IPS DF 4.7 (cell line): ENCODE results near the gene ZNF552.
"Not testable (repeated sequence)": the region's sequence is repeated elsewhere in the genome, so short reads cannot be mapped to it uniquely, and the experiment has no call there.

Source experiments
- DNase-seq: peaks from one replicate; pipeline ENCODE4 v3.0.0-alpha.2; 2013; ENCODE audit warnings: low spot score; ENCODE audit errors: extremely low read depth

Gene ZNF552

DNA sequence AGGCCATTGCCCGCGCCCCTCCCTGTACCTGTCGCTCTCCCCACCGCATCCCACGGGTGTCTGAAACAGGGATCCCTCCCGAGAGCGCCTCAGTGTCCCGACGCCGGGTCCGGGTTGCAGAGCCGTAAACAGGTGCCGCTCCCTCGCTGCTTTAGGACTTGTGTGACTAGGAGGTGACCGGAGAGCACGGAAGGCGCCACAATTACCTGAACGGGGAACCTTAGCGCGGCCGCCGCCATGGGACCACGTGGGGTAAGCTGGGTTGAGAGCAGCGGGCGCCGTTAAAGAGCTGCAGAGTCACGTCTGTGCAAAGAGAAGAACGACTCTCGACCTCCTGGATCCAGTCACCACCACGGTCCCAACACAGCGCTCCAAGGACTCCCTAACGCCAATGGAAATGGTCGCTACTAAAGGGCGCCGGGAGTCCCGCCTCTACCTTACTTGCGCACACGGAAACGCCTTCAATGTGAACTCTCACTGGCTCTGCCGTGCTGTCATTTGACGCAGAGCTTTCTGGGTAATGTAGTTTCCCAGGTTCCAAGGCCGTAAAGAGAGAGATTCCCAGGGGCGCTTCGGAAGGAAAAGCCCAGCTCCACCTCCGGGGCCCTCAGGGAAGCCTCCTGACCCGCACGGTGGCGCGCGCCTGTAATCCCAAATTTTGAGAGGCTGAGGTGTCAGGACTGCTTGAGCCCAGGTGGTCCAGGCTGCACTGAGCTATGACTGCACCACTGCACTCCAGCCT lies at the start of gene ZNF552:
TSS of gene ZNF552 (minus strand) at position 409 of the 742 bp plus-strand sequence. CDS start at position 239, 170 bp downstream.
- DNase-seq = peak; percentile 90

- DNase-seq = not testable (repeated sequence)
These were observed 47.6 kb upstream of the ZNF552 start for GRCh38 chr19:57862351-57862750.

DNA sequence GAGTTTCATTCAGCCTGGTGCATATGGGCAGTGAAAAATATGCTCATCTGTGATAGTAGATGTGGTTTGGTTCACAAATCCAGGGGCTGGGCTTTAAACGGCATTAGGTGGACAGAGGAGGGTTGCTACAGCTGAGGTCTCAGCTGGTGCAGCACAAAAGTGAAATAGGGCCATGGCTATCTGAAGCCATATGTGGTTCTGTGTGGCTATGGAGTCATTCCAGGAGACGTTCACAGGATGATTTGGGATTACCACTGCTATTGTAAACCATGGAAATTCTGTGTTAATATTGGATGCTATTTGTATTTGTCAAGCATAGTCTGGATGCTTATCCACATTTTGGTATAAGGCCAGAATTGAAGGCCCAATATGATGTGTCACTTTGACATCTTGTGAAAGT lies 39.4 kb upstream of the ZNF552 start:
- DNase-seq = not testable (repeated sequence)

DNA sequence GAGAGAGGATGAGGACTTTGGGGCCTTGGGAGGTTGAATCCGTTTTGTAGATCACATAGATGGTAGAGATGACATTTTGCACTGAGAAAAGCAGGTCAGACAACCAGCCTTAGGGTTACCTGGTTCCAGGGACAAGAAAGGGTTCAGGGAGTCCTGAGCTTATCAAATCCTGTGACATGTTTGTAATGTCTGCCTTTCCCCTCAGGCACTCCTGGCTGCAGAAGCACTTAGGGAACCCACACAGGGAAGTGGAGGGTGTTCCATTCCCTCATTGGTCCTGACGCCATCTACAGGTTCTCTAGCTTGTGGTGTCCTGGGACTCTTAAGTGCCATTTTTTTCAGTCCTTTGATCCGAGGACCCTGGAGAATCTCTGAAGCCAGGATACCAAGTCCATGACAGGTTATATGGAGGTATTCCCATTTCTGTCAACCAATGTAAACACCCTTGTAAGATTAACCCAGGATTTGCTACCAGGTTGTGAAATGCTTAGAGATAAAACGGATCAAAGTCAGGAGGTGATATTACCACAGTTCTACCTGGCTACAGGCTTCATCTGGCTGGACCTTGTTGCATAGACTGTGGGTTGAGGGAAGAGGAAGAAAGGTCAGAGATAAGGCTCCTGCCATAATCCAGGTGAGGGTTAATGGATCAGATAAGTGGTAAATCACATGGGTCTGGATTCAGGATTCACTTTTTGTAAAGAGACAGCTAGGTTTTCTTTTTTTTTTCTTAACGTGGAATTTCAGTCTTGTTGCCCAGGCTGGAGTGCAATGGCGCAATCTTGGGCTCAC lies 37.3 kb upstream of the ZNF552 start:
- not testable (repeated sequence) for DNase-seq

DNA sequence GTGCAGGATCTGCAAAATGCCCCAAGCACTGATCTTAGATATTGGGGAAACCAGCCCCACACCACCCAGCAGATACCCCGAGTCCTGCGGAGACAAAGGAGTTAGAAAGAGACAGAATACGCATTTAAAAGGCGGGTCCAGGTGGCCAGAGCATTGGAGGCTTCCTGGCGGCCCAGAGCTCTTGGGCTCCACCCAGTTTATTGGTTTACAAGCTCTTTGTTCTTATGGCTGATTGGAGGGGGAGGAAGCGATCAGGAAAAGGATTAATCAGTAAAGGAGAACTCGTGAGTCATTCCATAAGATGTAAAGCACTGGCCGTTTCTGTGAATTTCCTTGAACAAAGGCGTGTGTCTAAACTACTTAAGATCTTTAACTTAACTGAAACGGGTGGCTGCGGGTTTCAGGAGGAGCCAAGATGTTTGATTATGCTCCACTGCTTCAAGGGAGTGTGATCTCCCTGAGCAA lies 35.9 kb upstream of the ZNF552 start:
- DNase-seq = no peak

GRCh38 chr19:57849666-57850473 lies 35.2 kb upstream of the ZNF552 start, which contains the start of gene ZNF587:
ZNF587 (plus strand) TSS chr19:57849859; CDS start chr19:57850039, 180 bp downstream.
- peak; percentile 72 for DNase-seq

- DNase-seq = not testable (repeated sequence)
These were observed 34.5 kb upstream of the ZNF552 start for GRCh38 chr19:57849162-57849665.

- DNase-seq = not testable (repeated sequence)
These were observed 32.5 kb upstream of the ZNF552 start for GRCh38 chr19:57847164-57847563.

GRCh38 chr19:57841122-57841763 lies 26.5 kb upstream of the ZNF552 start:
- DNase-seq = no peak

DNA sequence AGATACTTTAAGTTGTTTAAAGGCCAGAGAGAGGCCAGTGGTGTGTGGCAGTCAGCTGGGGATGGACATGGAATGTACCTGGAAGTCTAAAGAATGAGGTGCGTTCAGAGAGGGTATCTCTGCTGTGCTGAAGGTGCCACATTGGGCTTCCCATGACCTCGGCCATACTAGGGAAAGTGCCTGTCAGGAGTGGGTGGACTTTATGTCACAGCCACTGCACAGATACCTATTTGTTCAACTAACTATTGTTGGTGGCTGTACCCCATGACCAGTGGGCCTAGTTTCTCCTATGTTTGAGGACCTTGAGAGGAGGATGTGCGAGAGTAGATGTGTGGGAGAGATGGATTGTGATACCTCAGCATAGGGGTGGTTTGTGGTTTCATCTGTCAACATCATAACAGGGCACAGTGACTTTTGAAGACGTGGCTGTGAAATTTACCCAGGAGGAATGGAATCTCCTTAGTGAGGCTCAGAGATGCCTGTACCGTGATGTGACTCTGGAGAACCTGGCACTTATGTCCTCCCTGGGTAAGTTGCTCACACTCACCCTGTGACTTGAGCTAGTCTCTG lies 24.0 kb upstream of the ZNF552 start:
- not testable (repeated sequence) for DNase-seq

DNA sequence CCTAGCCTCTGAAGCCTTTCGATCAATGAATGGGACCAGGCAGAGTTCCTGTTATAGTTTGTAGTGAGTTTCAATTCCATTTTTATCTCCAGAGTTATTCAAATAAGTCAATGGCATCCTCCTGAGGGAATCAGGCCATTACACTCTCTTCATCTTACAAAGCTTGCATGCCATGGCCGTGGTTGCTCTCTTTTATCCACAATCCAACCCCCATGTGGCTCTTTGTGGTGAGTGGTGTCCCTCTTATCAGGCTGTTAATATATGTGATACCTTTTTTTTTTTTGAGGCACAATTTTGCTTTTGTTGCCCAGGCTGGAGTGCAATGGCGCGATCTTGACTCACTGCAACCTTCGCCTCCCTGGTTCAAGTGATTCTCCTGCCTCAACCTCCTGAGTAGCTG lies 22.3 kb upstream of the ZNF552 start:
- not testable (repeated sequence) for DNase-seq

DNA sequence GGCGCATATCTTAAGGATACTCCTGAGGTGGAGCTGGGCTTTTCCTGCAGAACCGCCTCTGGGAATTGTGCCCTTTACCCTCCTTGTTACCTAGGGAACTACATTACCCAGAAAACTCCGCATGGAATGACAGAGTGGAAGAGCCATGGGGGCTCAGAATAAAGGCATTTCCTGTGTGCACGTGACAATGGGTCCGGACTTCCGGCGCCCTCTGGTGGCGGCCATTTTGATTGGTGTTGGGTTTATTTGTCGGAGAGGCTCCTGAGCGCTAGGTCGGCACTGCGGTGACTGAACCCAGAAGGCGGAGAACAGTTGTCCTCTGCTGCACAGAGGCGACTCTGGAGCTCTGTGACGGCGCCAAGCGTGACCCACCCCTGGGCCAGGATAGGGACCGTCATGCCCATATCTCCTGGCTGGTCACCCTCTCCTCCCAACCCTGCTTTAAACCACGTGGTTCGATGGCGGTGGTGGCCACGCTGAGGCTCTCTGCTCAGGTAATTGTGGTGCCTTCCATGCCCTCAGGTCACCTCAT lies 15.4 kb upstream of the ZNF552 start, which contains the start of gene ZNF587B:
TSS of gene ZNF587B (plus strand) at position 229 of the 532 bp plus-strand sequence. CDS start at position 459, 230 bp downstream.
- peak; percentile 96 for DNase-seq

DNA sequence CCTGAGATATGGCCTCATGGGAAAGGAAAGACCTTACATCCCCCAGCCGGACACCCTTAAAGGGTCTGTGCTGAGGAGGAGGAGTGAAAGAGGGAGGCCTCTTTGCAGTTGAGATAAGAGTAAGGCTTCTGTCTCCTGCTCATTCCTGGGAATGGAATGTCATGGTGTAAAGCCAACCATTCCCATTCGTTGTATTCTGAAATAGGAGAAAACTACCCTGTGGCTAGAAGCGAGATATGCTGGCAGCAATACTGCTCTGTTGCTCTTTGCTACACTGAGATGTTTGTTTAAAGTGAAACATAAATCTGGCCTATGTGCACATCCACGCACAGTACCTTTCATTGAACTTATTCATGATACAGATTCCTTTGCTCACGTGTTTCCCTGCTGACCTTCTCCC lies 14.6 kb upstream of the ZNF552 start:
- DNase-seq = no peak

DNA sequence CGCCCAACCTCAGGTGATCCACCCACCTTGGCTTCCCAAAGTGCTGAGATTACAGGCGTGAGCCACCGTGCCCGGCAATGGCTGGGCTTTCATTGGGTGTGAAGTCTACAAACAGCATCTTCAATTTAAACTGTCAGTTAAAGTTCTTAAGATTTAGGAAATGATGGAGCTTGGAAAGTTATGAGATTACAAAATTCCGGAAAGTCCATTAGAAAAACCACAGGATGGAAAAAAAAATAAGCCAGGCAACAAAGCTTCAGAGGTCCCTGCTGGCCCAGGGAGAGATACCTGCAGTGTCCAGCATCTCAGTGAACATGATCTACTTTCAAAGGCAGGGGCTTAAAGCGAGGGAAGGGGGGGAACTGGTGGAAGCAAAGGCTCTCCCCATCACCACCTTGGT lies 10.8 kb upstream of the ZNF552 start:
- no peak for DNase-seq

GRCh38 chr19:57823608-57824007 lies 8.9 kb upstream of the ZNF552 start:
- not testable (repeated sequence) for DNase-seq

DNA sequence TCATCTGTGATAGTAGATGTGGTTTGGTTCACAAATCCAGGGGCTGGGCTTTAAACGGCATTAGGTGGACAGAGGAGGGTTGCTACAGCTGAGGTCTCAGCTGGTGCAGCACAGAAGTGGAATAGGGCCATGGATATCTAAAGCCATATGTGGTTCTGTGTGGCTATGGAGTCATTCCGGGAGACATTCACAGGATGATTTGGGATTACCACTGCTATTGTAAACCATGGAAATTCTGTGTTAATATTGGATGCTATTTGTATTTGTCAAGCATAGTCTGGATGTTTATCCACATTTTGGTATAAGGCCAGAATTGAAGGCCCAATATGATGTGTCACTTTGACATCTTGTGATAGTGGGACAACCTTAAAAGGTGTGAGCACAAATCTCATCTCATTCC lies 8.4 kb upstream of the ZNF552 start:
- not testable (repeated sequence) for DNase-seq

DNA sequence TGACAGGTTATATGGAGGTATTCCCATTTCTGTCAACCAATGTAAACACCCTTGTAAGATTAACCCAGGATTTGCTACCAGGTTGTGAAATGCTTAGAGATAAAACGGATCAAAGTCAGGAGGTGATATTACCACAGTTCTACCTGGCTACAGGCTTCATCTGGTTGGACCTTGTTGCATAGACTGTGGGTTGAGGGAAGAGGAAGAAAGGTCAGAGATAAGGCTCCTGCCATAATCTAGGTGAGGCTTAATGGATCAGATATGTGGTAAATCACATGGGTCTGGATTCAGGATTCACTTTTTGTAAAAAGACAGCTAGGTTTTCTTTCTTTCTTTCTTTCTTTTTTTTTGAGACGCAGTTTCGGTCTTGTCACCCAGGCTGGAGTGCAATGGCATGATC lies 6.8 kb upstream of the ZNF552 start:
- not testable (repeated sequence) for DNase-seq

DNA sequence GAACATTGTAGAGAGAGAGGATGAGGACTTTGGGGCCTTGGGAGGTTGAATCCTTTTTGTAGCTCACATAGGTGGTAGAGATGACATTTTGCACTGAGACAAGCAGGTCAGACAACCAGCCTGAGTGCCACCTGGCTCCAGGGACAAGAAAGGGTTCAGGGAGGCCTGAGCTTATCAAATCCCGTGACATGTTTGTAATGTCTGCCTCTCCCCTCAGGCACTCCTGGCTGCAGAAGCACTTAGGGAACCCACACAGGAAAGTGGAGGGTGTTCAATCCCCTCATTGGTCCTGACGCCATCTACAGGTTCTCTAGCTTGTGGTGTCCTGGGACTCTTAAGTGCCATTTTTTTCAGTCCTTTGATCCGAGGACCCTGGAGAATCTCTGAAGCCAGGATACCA lies 6.4 kb upstream of the ZNF552 start:
- DNase-seq = not testable (repeated sequence)

DNA sequence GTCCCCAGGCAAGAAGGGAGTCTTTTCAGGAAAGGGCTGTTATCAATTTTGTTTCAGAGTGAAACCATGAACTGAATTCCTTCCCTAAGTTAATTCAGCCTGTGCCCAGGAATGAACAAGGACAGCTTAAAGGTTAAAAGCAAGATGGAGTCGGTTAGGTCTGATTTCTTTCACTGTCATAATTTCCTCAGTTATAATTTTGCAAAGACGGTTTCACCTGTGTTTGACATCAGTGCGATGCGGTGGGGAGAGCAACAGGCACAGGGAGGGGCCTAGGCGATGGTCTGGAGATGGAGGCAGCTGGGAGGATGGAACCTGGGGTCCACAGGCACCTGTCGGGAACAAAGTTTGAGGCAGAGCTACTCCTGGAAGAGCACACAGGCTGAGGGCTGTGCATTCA lies 5.9 kb upstream of the ZNF552 start:
- DNase-seq = no peak
